ENCODE results near the gene TXNIP. TPM values are rescaled to one million over a fixed set of nuclear protein-coding genes. Genes with fewer than 3 reads are reported as not detected.

Gene TXNIP
- total and polyA plus RNA-seq, 2 experiments from 2014 or later, result 75.3 to 160 TPM

- Histone ChIP-seq H3K79me2 (no peaks in the 10 kb centered on the region), H3K9me3 (ENCODE audit: low read depth) (no peaks in the 10 kb centered on the region), H2AFZ (no peak overlapping the region), H3K27ac (no peak overlapping the region), H3K4me2 (no peak overlapping the region), H3K9me2 (replicated peaks; ENCODE audit: insufficient read depth) (no peaks in the 10 kb centered on the region), H3K36me3 (replicated peaks; ENCODE audit: insufficient read depth, low read depth) (no peaks in the 10 kb centered on the region), H3K4me3 (no peak overlapping the region), H3K27me3 (no peaks in the 10 kb centered on the region), H4K20me1 (ENCODE audit: insufficient read depth, poor library complexity, severe bottlenecking) (no peaks in the 10 kb centered on the region), H3K4me1 (ENCODE audit: insufficient read depth) (peaks cover 21% of the 10 kb centered on the region)
- TF ChIP-seq CTCF (IDR thresholded peaks at IDR 0.05; ENCODE audit: poor library complexity), result no peak
- no peak for TF ChIP-seq EZH2 (IDR thresholded peaks at IDR 0.05; ENCODE audit: borderline replicate concordance)
- TF ChIP-seq EZH2phosphoT487 (IDR thresholded peaks at IDR 0.05; ENCODE audit: low read depth, severe bottlenecking, unreplicated experiment), result no peak
- DNase-seq (ENCODE audit: low spot score), result no peak
- 87% methylated on average over 5 of the region's 5 CpGs for WGBS (ENCODE audit: low lambda C conversion rate, missing lambda C conversion rate)
Observed at GRCh38 chr1:145977016-145977415, 19.4 kb downstream of the TXNIP start.

- whole genome bisulfite sequencing (ENCODE audit: low lambda C conversion rate, missing lambda C conversion rate), result 87% methylated on average over 4 of the region's 4 CpGs
- no peaks in the 10 kb centered on the region for H3K9me3 ChIP-seq (ENCODE audit: low read depth)
- H4K20me1 ChIP-seq (ENCODE audit: insufficient read depth, poor library complexity, severe bottlenecking), result no peaks in the 10 kb centered on the region
- no peak overlapping the region for H3K27ac ChIP-seq
- H2AFZ ChIP-seq, result no peak overlapping the region
- no peaks in the 10 kb centered on the region for H3K27me3 ChIP-seq
- TF ChIP-seq CTCF (IDR thresholded peaks at IDR 0.05; ENCODE audit: poor library complexity) (no peak), EZH2phosphoT487 (IDR thresholded peaks at IDR 0.05; ENCODE audit: low read depth, severe bottlenecking, unreplicated experiment) (no peak), EZH2 (IDR thresholded peaks at IDR 0.05; ENCODE audit: borderline replicate concordance) (no peak)
- H3K79me2 ChIP-seq, result no peaks in the 10 kb centered on the region
- no peak overlapping the region for H3K4me3 ChIP-seq
- H3K4me2 ChIP-seq, result no peak overlapping the region
- peaks cover 21% of the 10 kb centered on the region for H3K4me1 ChIP-seq (ENCODE audit: insufficient read depth)
- H3K36me3 ChIP-seq (replicated peaks; ENCODE audit: insufficient read depth, low read depth), result no peaks in the 10 kb centered on the region
- no peak for DNase-seq (ENCODE audit: low spot score)
- no peaks in the 10 kb centered on the region for H3K9me2 ChIP-seq (replicated peaks; ENCODE audit: insufficient read depth)
Observed at GRCh38 chr1:145975216-145975615, 21.2 kb downstream of the TXNIP start.

GRCh38 chr1:145974721-145975120 lies 21.7 kb downstream of the TXNIP start:
- no peak overlapping the region for H3K4me2 ChIP-seq
- H3K27ac ChIP-seq, result no peak overlapping the region
- WGBS (ENCODE audit: low lambda C conversion rate, missing lambda C conversion rate), result 89% methylated on average over 7 of the region's 7 CpGs
- H3K27me3 ChIP-seq, result no peaks in the 10 kb centered on the region
- no peaks in the 10 kb centered on the region for H3K36me3 ChIP-seq (replicated peaks; ENCODE audit: insufficient read depth, low read depth)
- no peak overlapping the region for H3K4me3 ChIP-seq
- H3K9me3 ChIP-seq (ENCODE audit: low read depth), result no peaks in the 10 kb centered on the region
- H4K20me1 ChIP-seq (ENCODE audit: insufficient read depth, poor library complexity, severe bottlenecking), result no peaks in the 10 kb centered on the region
- no peak for DNase-seq (ENCODE audit: low spot score)
- TF ChIP-seq EZH2phosphoT487 (IDR thresholded peaks at IDR 0.05; ENCODE audit: low read depth, severe bottlenecking, unreplicated experiment) (no peak), EZH2 (IDR thresholded peaks at IDR 0.05; ENCODE audit: borderline replicate concordance) (no peak), CTCF (IDR thresholded peaks at IDR 0.05; ENCODE audit: poor library complexity) (no peak)
- peaks cover 17% of the 10 kb centered on the region for H3K4me1 ChIP-seq (ENCODE audit: insufficient read depth)
- H3K79me2 ChIP-seq, result no peaks in the 10 kb centered on the region
- no peaks in the 10 kb centered on the region for H3K9me2 ChIP-seq (replicated peaks; ENCODE audit: insufficient read depth)
- no peak overlapping the region for H2AFZ ChIP-seq

- Histone ChIP-seq H3K4me1 (ENCODE audit: insufficient read depth) (peaks cover under 1% of the 10 kb centered on the region), H3K9me2 (replicated peaks; ENCODE audit: insufficient read depth) (no peaks in the 10 kb centered on the region), H3K4me2 (no peak overlapping the region), H4K20me1 (ENCODE audit: insufficient read depth, poor library complexity, severe bottlenecking) (no peaks in the 10 kb centered on the region), H3K9me3 (ENCODE audit: low read depth) (no peaks in the 10 kb centered on the region), H3K36me3 (replicated peaks; ENCODE audit: insufficient read depth, low read depth) (no peaks in the 10 kb centered on the region), H3K79me2 (peaks cover 1% of the 10 kb centered on the region), H3K4me3 (no peak overlapping the region), H2AFZ (no peak overlapping the region), H3K27me3 (no peaks in the 10 kb centered on the region), H3K27ac (no peak overlapping the region)
- 82% methylated on average over 7 of the region's 7 CpGs for WGBS (ENCODE audit: low lambda C conversion rate, missing lambda C conversion rate)
- no peak for DNase-seq (ENCODE audit: low spot score)
- no peak for TF ChIP-seq EZH2 (IDR thresholded peaks at IDR 0.05; ENCODE audit: borderline replicate concordance)
Observed at GRCh38 chr1:145972580-145972979, 23.8 kb downstream of the TXNIP start.

Data from hepatocyte (in vitro differentiated cells).